Activated naive CD4-positive, alpha-beta T cell (primary cell): ENCODE results near the gene CORO7.

Experiments used
- DNase-seq, 4 experiments: peaks; one replicate each; lab custom pipeline; 2025; lab: John Stamatoyannopoulos, UW

The CORO7 gene

DNA sequence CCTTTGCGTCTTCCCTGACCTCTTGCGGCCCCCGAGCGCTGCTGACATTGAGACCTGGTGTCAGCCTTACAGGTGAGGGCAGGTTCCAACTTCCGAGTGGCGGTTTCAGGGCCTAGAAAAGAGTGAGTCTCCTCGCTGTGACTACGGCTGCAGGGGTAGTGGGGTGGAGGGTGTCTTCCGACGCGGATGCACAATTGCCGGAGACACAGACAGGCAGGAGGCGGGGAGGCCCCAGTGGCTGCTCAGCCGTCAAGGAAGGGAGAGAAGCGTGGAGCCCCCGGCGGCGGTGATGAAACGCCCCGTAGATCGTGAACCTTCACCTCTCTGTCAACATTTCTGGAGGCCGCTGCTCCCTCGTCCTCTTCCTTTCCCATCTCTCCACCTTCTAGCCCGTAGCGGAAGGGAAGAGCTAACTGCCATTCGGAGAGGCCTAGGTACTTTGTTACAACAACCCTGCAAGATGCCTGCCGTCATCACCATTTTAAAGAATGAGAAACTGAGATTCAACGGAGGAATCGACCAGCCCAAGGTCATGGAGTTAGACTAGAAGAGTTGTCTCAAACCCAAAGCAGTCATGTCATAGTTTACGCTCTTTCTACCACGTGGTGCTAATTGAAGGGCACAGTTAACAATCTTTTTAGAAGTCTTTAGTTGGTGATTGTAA lies 9.8 kb upstream of the CORO7 start:
- DNase-seq, result peak in 1 of 4 experiments; percentile 66

DNA sequence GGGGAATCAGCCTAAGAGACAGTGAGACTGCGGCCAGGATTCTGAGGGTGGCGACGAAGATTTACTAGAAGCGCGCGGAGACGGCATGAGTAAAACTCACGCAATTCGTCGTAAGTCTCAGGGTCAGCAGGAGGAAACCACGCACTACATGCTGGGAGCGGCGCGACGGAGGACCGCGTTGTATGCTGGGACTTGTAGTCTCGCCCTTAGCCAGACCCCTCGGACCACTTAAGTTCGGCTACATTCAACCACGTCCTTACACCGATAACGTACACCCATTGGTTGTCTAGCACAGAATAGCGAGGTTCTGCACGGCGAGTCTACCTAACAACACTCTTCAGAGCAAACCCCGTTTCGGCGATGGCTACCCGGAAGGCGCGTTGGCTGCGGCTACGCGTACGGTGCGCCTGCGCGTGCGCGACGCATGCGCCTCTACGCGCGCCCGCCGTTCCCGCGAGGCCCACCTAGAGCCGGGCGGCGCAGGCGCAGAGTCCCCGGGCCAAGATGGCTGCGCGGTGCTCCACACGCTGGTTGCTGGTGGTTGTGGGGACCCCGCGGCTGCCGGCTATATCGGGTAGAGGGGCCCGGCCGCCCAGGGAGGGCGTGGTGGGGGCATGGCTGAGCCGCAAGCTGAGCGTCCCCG lies 9.1 kb upstream of the CORO7 start, which contains the start of gene DNAJA3:
DNAJA3 (plus strand) TSS at position 491 of the 643 bp plus-strand sequence; CDS start at position 505, 14 bp downstream.
- peak; percentile 82 to 94 (median 87) for DNase-seq

- DNase-seq, result no peak
Measured at GRCh38 chr16:4420505-4421105, 4.2 kb upstream of the CORO7 start.

GRCh38 chr16:4419402-4419959 lies 3.1 kb upstream of the CORO7 start:
- DNase-seq, result no peak

GRCh38 chr16:4415538-4416199 lies 727 bp downstream of the CORO7 start:
- DNase-seq, result peak in 3 of 4 experiments; percentile 27 to 46 (median 32)

GRCh38 chr16:4414187-4414917 lies 2.0 kb downstream of the CORO7 start:
- DNase-seq, result peak in 2 of 4 experiments; percentile 50 to 51

GRCh38 chr16:4412854-4413253 lies 3.5 kb downstream of the CORO7 start:
- DNase-seq, result no peak

GRCh38 chr16:4412159-4412558 lies 4.2 kb downstream of the CORO7 start:
- no peak for DNase-seq

GRCh38 chr16:4411684-4412083 lies 4.7 kb downstream of the CORO7 start:
- no peak for DNase-seq

- DNase-seq, result no peak
Measured at GRCh38 chr16:4410335-4411075, 5.9 kb downstream of the CORO7 start.

DNA sequence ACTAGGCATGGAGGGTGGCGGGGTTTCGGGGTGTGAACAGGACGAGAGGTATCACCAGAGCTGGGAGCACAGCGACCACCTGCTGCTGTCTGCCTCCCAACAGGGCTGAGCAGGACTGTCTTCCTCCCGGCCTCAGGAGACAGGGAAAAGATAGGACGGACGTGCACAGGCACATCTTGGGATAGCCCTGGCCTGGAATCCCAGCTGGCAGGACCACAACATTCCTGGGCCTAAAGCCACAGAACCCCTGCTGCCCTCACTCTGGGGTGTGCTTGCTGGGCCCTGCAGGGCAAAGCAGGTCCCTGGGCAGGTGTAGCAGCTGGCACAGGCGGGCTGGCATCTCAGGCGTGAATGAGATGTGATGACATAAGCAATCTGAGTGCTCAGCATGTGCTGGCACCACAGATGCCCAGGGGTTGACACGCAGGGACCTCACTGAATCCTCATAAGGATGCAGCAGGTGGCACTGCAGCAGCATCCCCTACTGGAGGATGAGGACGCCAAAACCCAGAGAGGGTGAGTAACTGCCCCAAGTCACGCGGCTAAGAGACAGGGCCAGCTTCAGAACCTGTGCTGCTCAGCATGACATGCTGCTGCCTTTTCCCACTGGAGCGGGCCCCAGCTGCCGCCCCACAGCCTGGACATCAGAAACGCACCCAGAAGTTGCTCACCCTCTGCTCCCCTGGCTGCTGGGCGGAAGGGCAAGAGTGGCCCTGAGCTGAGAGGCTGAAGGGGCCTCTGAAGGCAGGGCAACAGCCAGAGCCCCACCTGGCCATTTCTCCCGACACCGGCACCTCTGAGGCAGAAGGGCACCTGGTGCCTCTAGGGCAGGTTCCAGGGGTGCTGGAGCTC lies 7.1 kb downstream of the CORO7 start:
- no peak for DNase-seq

DNA sequence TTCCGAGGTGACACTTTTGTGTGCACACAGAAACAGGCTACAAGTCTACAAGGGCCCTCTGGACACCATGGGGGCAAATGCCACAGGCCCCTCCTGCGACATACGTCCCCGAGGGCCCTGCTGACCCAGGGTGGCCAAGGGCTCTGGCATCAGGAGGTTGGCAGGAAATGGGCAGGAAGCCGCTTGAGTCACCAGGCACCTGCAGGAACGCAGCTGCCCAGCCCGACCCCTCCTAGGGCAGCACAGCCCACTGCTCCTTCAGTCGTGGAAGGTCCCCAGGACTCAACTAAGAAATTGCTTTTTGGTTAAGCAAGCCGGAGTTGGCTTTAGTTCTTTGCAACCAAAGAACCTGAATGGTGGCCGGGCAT lies 8.1 kb downstream of the CORO7 start:
- no peak for DNase-seq

DNA sequence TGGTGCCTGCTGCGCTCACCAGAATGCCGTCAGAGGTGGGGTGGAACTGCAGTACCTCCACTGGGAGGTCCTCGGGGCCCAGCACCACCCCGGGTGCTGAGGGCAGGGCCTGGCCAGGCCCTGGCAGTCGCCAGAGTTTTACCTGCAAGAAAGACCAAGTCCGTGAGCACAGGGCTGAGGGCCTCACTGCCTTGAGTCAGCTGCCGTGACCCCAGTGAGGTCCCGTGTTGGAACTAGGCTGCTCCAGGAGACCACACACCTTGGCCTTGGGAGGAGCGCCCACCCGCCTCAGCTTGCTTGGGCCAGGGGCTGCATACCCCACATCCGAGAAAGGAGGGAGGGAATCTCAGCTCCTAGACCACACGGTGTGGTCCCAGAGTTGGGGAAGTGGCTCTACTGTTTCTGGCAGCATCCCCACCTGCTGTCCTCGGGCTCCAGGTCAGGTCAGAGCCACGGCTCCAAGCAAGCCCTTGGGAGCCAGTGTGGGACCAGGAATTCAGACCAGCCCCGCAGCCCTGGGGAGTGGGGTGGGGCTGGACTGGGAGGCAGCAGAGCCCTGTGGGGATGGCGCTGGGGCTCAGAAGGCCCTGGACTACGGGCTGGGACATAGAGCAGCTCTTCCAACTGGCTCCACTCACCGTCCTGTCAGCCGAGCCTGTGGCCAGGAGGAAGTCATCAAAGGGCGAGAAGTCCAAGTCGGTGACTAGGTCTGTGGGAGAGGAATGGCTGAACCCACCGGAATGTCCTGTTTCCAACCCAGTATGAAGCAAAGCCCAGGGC lies 8.7 kb downstream of the CORO7 start:
- DNase-seq, result no peak

- DNase-seq, result no peak
Measured at GRCh38 chr16:4404967-4405696, 11.3 kb downstream of the CORO7 start.

DNA sequence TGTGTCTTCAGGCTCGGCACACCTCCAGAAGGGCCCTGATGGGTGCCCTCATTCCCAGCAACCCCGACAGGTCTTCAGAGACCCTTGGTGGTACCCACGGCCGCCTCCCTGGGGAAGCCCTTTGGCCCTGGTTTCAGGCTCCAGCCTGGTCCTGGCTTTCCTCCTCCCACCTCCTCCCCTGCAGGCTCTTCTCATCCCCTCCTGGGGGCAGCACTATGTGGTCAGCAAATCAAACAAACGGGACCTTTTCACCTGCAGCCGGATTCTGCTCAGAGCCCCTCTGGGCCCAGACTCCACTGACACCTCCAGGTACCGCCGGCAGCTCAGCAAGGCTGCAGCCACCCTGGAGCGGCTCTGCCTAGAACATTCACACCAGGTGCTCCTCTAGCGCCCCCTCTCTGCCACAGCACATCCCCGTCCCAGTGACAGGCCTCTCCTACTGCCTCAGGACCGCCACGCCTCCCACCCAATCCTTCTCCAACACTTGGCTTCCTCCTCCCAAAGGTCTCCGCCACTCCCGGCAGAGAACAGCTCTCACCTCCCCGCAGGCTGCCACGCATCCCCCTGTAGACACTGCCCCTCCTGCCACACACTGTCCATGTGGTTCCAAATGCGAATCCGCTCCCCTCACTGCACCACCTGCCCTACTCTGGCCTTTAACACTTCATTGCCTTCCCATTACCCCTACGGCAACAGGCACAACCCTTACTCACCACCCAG lies 12.0 kb downstream of the CORO7 start:
- no peak for DNase-seq

- no peak for DNase-seq
Measured at GRCh38 chr16:4403133-4403949, 13.1 kb downstream of the CORO7 start.
